LNCaP clone FGC (cell line): ENCODE measurements around the gene IKBIP.
"Not testable (repeated sequence)": the region's sequence is repeated elsewhere in the genome, so short reads cannot be mapped to it uniquely, and the experiment has no call there.

Source experiments
- DNase-seq: peaks from one replicate; pipeline ENCODE4 v3.0.0-alpha.2; 2011; ENCODE audit warnings: low read depth
- H3K4me3 ChIP-seq: 2 replicates; pipeline ENCODE4 v1.5.1; 2011; ENCODE audit warnings: mild to moderate bottlenecking, low read depth, low read length, control low read depth
- CTCF ChIP-seq: IDR thresholded peaks from 2 replicates; pipeline ENCODE4 v1.5.1; 2012; ENCODE audit warnings: mild to moderate bottlenecking; ENCODE audit not compliant: control insufficient read depth, insufficient read depth; ENCODE audit errors: extremely low read depth

Gene IKBIP

GRCh38 chr12:98601924-98602323, 42.7 kb downstream of the IKBIP start:
- no peak overlapping the region for H3K4me3 ChIP-seq
- TF ChIP-seq CTCF, result no peak
- DNase-seq, result no peak

GRCh38 chr12:98597313-98597712, 47.3 kb downstream of the IKBIP start:
- H3K4me3 ChIP-seq, DNase-seq: not testable (repeated sequence)

- DNase-seq, result no peak
- H3K4me3 ChIP-seq, result peak overlapping the region; percentile 97
- no peak for TF ChIP-seq CTCF
Observed at GRCh38 chr12:98595243-98595988, 49.2 kb downstream of the IKBIP start.

GRCh38 chr12:98594050-98594835, 50.3 kb downstream of the IKBIP start:
- TF ChIP-seq CTCF, result no peak
- H3K4me3 ChIP-seq, result peak overlapping the region; percentile 97
- no peak for DNase-seq

- no peak for TF ChIP-seq CTCF
- H3K4me3 ChIP-seq, result peak within 1 kb of the TSS; percentile 97
- peak; percentile 93 for DNase-seq
Observed at GRCh38 chr12:98593351-98594049, 51.1 kb downstream of the IKBIP start, which contains the start of gene SLC25A3. Gene SLC25A3 (plus strand): TSS chr12:98593686. CDS start chr12:98593979, 293 bp downstream.

GRCh38 chr12:98592825-98593322, 51.7 kb downstream of the IKBIP start:
- H3K4me3 ChIP-seq, result peak overlapping the region; percentile 97
- no peak for DNase-seq
- no peak for TF ChIP-seq CTCF

- no peak for DNase-seq
- TF ChIP-seq CTCF, result no peak
- H3K4me3 ChIP-seq, result no peak overlapping the region
Observed at GRCh38 chr12:98591209-98591608, 53.4 kb downstream of the IKBIP start.
